ENCODE measurements around the gene IL1RN. TPM values are rescaled to one million over a fixed set of nuclear protein-coding genes. Genes with fewer than 3 reads are reported as not detected.

The IL1RN gene
- polyA plus RNA-seq, 1 of the 3 experiments (the other 2 are of a cell fraction): not detected

DNA sequence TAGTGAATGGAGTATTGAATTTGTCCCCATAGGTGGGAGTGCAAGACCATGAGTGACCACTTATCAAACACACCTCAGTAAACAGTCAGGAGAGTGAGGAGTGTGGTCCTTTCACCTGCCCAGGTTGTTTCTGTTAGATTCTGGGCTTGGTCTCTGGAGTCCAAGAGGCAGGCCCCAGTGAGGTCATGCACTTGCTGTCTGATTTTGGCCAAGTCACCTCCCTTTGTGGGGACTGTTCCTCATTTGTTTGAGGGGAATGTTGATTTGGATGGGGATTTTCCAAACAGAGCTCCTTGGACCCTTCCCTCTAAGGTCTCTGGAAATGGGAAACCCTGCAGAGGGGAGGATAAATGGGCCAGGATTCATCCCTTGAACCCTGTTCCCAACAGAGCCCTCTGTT is 7.3 kb downstream of the IL1RN start:
- CTCF ChIA-PET: interaction anchor here (0.6 to 7.6 kb wide), 6 partner anchors 64 to 255 kb away, joined by 3 to 68 read pairs (median 41); no protein-coding TSS in a partner anchor
- Histone ChIP-seq H3F3A (replicated peaks; ENCODE audit: insufficient read depth) (no peaks in the 10 kb centered on the region), H3K4me2 (no peak overlapping the region), H4K20me1 (ENCODE audit: insufficient read depth) (no peaks in the 10 kb centered on the region), H3K9me3 (no peaks in the 10 kb centered on the region), H3K27me3 (ENCODE audit: insufficient read depth) (peaks cover 22% of the 10 kb centered on the region; the same call in 1 of the 2 replicates), H3K36me3 (replicated peaks in 1 of 2; ENCODE audit: control insufficient read depth in 1 of 2, insufficient read depth in 2 of 2, low read length in 1 of 2) (no peaks in the 10 kb centered on the region), H3K4me3 (ENCODE audit: low read depth in 2 of 2, low read length in 1 of 2) (no peak overlapping the region), H3K79me2 (ENCODE audit: insufficient read depth) (no peaks in the 10 kb centered on the region), H3K9me2 (no peaks in the 10 kb centered on the region), H3K9ac (no peak overlapping the region), H2AFZ (ENCODE audit: low read depth) (no peak overlapping the region), H3K4me1 (ENCODE audit: control insufficient read depth in 1 of 2, insufficient read depth in 2 of 2, low read depth in 1 of 2, low read length in 1 of 2) (no peaks in the 10 kb centered on the region), H3K27ac (ENCODE audit: low read depth in 2 of 2, low read length in 1 of 2) (no peak overlapping the region)
- TF ChIP-seq EZH2phosphoT487 (IDR thresholded peaks at IDR 0.05; ENCODE audit: borderline replicate concordance, low read depth): no peak
- TF ChIP-seq FOXJ3 (CRISPR knock-in tag; IDR thresholded peaks at IDR 0.05): no peak
- no peak for TF ChIP-seq TAF1 (IDR thresholded peaks at IDR 0.05; ENCODE audit: borderline replicate concordance, low read depth, low read length)
- no peak for DNase-seq
- POLR2A ChIA-PET: no interaction called here

DNA sequence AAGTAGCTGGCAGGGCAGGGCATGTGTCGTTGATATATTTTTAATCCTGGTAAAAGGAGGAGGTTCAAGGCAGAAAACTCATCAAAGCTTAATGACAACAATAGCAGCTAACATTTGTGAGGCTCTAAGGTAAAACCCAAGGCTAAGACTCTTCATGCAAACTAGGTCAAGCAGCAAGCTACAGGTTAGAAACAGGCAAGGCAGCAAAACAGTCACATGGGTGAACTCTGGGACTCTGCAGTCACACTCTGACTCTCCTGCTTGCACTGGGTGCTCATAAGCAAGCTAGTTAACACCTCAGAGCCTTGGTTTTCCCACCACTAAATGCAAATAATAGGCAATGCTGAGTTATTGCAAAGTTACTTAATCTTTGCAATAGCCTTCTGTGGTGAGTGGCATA is 7.9 kb downstream of the IL1RN start:
- Histone ChIP-seq H3K27me3 (ENCODE audit: insufficient read depth) (peaks cover 20% of the 10 kb centered on the region; the same call in 1 of the 2 replicates), H3K4me3 (ENCODE audit: low read depth in 2 of 2, low read length in 1 of 2) (no peak overlapping the region), H2AFZ (ENCODE audit: low read depth) (no peak overlapping the region), H4K20me1 (ENCODE audit: insufficient read depth) (no peaks in the 10 kb centered on the region), H3K9me3 (no peaks in the 10 kb centered on the region), H3K79me2 (ENCODE audit: insufficient read depth) (no peaks in the 10 kb centered on the region), H3F3A (replicated peaks; ENCODE audit: insufficient read depth) (no peaks in the 10 kb centered on the region), H3K4me2 (no peak overlapping the region), H3K9me2 (no peaks in the 10 kb centered on the region), H3K4me1 (ENCODE audit: control insufficient read depth in 1 of 2, insufficient read depth in 2 of 2, low read depth in 1 of 2, low read length in 1 of 2) (no peaks in the 10 kb centered on the region), H3K36me3 (replicated peaks in 1 of 2; ENCODE audit: control insufficient read depth in 1 of 2, insufficient read depth in 2 of 2, low read length in 1 of 2) (no peaks in the 10 kb centered on the region), H3K9ac (no peak overlapping the region), H3K27ac (ENCODE audit: low read depth in 2 of 2, low read length in 1 of 2) (no peak overlapping the region)
- 0% methylated on average over 1 of the region's 1 CpG for WGBS (ENCODE audit: low lambda C conversion rate)
- no peak for TF ChIP-seq TCF12 (IDR thresholded peaks at IDR 0.05)
- no peak for TF ChIP-seq RFX5 (IDR thresholded peaks at IDR 0.05; ENCODE audit: low read length)
- TF ChIP-seq, protein P1, sequence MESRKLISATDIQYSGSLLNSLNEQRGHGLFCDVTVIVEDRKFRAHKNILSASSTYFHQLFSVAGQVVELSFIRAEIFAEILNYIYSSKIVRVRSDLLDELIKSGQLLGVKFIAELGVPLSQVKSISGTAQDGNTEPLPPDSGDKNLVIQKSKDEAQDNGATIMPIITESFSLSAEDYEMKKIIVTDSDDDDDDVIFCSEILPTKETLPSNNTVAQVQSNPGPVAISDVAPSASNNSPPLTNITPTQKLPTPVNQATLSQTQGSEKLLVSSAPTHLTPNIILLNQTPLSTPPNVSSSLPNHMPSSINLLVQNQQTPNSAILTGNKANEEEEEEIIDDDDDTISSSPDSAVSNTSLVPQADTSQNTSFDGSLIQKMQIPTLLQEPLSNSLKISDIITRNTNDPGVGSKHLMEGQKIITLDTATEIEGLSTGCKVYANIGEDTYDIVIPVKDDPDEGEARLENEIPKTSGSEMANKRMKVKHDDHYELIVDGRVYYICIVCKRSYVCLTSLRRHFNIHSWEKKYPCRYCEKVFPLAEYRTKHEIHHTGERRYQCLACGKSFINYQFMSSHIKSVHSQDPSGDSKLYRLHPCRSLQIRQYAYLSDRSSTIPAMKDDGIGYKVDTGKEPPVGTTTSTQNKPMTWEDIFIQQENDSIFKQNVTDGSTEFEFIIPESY (IDR thresholded peaks at IDR 0.05; ENCODE audit: borderline replicate concordance, low read depth): no peak
- TF ChIP-seq, protein P2, sequence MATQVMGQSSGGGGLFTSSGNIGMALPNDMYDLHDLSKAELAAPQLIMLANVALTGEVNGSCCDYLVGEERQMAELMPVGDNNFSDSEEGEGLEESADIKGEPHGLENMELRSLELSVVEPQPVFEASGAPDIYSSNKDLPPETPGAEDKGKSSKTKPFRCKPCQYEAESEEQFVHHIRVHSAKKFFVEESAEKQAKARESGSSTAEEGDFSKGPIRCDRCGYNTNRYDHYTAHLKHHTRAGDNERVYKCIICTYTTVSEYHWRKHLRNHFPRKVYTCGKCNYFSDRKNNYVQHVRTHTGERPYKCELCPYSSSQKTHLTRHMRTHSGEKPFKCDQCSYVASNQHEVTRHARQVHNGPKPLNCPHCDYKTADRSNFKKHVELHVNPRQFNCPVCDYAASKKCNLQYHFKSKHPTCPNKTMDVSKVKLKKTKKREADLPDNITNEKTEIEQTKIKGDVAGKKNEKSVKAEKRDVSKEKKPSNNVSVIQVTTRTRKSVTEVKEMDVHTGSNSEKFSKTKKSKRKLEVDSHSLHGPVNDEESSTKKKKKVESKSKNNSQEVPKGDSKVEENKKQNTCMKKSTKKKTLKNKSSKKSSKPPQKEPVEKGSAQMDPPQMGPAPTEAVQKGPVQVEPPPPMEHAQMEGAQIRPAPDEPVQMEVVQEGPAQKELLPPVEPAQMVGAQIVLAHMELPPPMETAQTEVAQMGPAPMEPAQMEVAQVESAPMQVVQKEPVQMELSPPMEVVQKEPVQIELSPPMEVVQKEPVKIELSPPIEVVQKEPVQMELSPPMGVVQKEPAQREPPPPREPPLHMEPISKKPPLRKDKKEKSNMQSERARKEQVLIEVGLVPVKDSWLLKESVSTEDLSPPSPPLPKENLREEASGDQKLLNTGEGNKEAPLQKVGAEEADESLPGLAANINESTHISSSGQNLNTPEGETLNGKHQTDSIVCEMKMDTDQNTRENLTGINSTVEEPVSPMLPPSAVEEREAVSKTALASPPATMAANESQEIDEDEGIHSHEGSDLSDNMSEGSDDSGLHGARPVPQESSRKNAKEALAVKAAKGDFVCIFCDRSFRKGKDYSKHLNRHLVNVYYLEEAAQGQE (IDR thresholded peaks at IDR 0.05; ENCODE audit: low read depth, low read length): no peak
- TF ChIP-seq, protein P3, sequence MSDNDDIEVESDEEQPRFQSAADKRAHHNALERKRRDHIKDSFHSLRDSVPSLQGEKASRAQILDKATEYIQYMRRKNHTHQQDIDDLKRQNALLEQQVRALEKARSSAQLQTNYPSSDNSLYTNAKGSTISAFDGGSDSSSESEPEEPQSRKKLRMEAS (IDR thresholded peaks at IDR 0.05; ENCODE audit: low read depth): no peak
- TF ChIP-seq, protein P4, sequence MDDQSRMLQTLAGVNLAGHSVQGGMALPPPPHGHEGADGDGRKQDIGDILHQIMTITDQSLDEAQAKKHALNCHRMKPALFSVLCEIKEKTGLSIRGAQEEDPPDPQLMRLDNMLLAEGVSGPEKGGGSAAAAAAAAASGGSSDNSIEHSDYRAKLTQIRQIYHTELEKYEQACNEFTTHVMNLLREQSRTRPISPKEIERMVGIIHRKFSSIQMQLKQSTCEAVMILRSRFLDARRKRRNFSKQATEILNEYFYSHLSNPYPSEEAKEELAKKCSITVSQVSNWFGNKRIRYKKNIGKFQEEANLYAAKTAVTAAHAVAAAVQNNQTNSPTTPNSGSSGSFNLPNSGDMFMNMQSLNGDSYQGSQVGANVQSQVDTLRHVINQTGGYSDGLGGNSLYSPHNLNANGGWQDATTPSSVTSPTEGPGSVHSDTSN (IDR thresholded peaks at IDR 0.05): no peak
- no peak for TF ChIP-seq RAD21 (IDR thresholded peaks at IDR 0.05; ENCODE audit: low read length)
- no peak for TF ChIP-seq SMC3 (IDR thresholded peaks at IDR 0.05; ENCODE audit: low read depth, low read length)
- no peak for TF ChIP-seq GABPA (IDR thresholded peaks at IDR 0.05; ENCODE audit: low read depth)
- TF ChIP-seq, protein P5, sequence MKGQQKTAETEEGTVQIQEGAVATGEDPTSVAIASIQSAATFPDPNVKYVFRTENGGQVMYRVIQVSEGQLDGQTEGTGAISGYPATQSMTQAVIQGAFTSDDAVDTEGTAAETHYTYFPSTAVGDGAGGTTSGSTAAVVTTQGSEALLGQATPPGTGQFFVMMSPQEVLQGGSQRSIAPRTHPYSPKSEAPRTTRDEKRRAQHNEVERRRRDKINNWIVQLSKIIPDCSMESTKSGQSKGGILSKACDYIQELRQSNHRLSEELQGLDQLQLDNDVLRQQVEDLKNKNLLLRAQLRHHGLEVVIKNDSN (IDR thresholded peaks at IDR 0.05; ENCODE audit: borderline replicate concordance, low read depth): no peak
- no peak for TF ChIP-seq JUND (IDR thresholded peaks at IDR 0.05)
- no peak for TF ChIP-seq RXRA (IDR thresholded peaks at IDR 0.05; ENCODE audit: borderline replicate concordance, low read depth)
- no peak for TF ChIP-seq RCOR1 (IDR thresholded peaks at IDR 0.05; ENCODE audit: low read length)
- TF ChIP-seq NRF1 (IDR thresholded peaks at IDR 0.05; ENCODE audit: low read depth, low read length): no peak
- no peak for TF ChIP-seq TAF1 (IDR thresholded peaks at IDR 0.05; ENCODE audit: borderline replicate concordance, low read depth, low read length)
- TF ChIP-seq EZH2phosphoT487 (IDR thresholded peaks at IDR 0.05; ENCODE audit: borderline replicate concordance, low read depth): no peak
- TF ChIP-seq ELF1 (IDR thresholded peaks at IDR 0.05): no peak
- no peak for DNase-seq
- CTCF ChIA-PET: interaction anchor here (0.6 to 7.6 kb wide), 7 partner anchors 16 to 254 kb away, joined by 3 to 68 read pairs (median 39); no protein-coding TSS in a partner anchor
- POLR2A ChIA-PET: no interaction called here

Data from SK-N-SH (cell line).